GDM1 (cell line): ENCODE data around the gene GSK3B.
"Not testable (repeated sequence)": the region's sequence is repeated elsewhere in the genome, so short reads cannot be mapped to it uniquely, and the experiment has no call there.

ENCODE experiments used
- DNase-seq: peaks from one replicate; lab custom pipeline; 2025; lab: John Stamatoyannopoulos, UW

Gene GSK3B

DNA sequence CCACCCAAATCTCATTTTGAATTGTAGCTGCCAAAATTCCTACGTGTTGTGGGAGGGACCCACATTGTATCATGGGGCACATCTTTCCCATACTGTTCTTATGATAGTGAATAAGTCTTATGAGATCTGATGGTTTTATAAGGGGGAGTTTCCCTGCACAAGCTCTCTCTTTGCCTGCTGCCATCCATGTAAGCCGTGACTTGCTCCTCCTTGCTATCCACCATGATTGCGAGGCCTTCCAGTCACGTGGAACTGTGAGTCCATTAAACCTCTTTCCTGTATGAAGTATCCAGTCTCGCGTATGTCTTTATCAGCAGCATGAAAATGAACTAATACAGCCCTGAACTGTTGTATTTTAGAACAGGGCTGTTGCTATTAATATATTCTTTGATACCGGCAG lies 40.6 kb downstream of the GSK3B start:
- DNase-seq: not testable (repeated sequence)

GRCh38 chr3:120052677-120053076 lies 41.6 kb downstream of the GSK3B start:
- no peak for DNase-seq

DNA sequence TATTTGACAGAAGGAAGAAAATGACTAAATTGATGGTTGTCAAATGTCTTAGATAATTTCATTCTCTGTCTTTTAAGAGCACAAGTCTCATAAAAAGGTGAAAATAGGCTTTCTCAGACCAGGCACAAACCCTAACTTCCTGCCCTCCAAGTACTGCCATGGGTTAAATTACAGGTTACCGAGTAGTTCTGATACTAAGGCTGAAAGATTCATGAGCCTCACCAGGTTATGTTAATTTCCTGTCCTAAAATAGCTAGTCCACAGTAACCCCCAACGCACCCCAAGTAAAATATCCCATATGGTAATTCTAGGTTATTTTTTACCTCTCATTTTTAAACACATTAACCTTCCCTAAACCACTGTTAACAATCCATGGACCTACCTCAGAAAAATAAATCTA lies 42.0 kb downstream of the GSK3B start:
- no peak for DNase-seq

GRCh38 chr3:120051570-120051969 lies 42.7 kb downstream of the GSK3B start:
- DNase-seq: not testable (repeated sequence)

DNA sequence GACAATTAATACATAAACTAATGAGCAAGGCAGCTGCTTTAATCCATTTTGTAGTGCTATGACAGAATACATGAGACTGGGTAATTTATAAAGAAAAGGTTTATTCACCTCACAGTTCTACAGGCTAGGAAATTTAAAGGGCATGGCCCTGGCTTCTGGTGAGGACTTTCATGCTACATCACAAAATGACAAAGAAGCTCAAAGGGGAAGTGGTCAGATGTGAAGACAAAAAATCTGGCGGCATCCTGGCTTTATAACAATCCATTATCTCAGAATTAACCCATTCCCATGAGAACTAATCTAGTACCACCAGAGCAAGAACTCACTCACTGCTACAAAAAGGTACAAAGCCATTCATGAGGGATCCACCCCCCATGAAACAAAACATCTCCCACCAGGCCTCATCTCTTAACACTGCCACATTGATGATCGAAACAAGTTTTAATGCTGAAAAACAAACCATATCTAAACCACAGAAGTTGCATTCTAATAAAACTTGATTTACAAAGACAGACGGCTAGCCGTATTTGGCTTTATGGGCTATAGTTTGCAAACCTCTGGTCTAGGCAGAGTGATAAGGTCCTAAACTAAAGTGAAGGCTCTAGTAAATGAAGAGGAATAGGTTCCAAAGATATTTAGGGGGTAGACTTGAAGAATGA lies 44.2 kb downstream of the GSK3B start:
- no peak for DNase-seq

- no peak for DNase-seq
These were observed 45.2 kb downstream of the GSK3B start for GRCh38 chr3:120049072-120049471.

GRCh38 chr3:120048355-120049041 lies 45.7 kb downstream of the GSK3B start:
- no peak for DNase-seq

DNA sequence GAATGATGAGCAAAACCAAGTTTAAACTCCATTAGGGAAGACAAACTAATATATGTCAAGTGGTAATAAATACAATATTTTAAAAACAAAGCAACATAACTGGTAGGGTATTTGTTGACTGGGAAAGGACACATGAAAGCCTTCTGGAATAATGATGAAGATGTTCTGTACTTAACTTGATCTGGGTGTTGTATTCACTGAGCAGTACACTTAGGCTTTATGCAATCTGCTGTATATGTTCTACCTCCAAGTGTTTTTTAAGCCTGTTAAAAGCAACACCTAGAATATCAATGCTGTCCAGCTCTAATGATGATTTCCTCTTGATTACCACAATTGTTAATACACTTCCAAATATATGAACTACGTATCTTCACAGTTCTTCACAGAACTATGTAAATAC lies 46.6 kb downstream of the GSK3B start:
- DNase-seq: no peak

GRCh38 chr3:120040813-120041377 lies 53.4 kb downstream of the GSK3B start:
- DNase-seq: no peak

DNA sequence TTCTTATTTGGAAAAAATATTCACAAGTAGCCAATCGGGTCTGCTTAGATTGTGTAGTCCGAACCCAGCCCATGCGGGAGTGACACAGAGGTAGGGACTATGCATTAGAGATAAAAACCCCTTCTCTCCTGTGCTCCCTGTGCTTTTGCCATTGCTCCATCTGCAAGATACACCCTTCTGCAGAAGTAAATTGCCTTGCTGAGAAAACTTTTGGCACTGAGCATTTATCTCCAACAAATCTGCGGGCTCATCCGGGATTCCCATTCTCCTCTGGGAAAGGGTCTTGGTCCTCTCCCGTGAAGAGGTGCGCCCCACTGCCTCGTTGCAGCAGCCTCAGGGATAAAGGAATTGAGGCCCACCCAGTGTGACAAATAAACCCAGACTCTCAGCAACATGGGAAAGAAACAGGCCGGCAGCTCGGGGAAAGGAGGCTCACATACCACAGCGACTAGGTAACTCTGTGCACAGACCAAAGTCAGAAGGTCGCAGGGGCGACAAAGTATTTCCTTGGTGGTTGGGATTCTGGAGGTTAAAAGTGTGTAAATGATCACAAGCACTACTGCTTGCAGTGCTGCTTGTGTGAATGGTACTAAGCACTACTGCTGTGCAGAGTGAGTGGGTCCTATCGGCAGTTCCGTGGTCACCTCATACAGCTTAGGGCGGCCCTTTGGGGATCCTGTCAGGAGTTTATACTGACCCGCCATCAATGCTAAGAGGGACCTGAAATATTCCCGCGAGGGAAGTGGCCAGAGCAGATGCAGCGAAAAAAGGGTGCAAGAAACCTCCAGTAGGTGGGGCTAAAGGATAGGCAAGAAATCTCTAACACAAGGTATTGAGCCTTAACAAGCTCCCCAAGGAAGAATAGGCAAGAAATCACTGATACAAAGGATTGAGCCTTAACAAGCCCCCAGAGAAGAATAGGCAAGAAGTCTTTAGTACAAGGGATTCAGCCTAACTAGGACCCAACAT lies 54.3 kb downstream of the GSK3B start:
- no peak for DNase-seq

DNA sequence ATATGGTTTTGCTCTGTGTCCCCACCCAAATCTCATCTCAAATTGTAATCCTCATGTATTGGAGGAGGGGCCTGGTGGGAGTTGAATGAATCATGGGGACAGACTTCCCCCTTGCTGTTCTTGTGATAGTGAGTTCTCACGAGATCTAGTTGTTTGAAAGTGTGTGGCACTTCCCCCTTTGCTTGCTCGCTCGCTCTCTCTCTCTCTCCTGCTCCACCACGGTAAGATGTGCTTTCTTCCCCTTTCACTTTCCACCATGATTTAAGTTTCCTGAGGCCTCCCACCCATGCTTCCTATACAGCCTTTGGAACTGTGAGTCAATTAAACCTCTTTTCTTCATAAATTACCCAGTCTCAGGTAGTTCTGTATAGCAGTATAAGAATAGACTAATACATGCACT lies 60.7 kb downstream of the GSK3B start:
- peak; percentile 59 for DNase-seq

GRCh38 chr3:120031561-120031960 lies 62.7 kb downstream of the GSK3B start:
- DNase-seq: no peak

DNA sequence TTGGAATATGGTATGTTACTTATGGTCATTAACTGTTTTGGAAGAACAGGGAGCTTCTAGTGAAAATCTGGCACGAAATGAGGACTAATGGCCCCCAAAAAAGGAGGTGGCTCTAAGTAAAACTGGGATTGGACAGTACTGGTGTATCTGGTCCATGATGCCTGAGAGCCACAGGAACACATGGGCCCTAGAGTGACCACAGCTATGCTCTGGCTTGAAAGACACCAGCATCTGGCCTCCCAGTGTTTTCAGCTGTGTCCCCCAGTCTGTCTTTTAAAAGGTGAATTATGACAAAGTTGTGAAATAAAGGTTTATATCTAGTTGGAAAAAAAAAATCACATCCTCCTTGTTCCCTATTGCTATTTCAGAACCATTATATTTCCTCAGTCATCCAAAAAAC lies 64.5 kb downstream of the GSK3B start:
- no peak for DNase-seq

- DNase-seq: no peak
These were observed 65.8 kb downstream of the GSK3B start for GRCh38 chr3:120028271-120029047.

DNA sequence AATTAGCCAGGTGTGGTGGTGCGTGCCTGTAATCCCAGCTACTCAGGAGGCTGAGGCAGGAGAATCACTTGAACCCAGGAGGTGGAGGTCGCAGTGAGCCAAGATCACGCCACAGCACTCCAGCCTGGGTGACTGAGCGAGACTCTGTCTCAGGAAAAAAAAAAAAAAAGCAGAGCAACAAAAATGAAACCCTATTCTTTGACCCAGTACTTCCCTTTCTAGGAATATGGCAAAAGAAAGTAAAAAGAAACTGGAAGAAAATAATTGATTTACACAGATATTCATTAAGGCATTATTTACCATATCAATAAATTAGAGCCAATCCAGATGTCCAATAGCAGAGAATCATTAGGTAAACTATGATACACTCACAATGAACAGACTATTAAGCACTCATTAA lies 67.0 kb downstream of the GSK3B start:
- DNase-seq: no peak

GRCh38 chr3:120025520-120025919 lies 68.7 kb downstream of the GSK3B start:
- no peak for DNase-seq

DNA sequence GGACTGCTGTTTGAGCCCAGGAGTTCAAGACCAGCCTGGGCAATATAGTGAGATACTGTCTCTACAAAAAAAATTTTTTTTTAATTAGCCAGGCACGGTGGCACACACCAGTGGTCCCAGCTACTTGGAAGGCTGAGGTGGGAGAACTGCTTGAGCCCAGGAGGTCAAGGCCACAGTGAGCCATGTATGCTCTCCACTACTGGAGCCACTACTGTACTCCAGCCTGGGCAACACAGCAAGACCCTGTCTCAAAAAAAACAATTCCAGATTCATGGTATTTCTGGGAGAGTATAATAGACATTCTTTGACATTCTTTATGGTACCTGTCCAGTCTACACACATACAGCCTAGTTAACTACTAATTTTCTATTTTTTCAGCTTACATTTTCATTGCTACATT lies 70.1 kb downstream of the GSK3B start:
- no peak for DNase-seq

- no peak for DNase-seq
These were observed 71.5 kb downstream of the GSK3B start for GRCh38 chr3:120022729-120023128.

GRCh38 chr3:120021523-120021922 lies 72.7 kb downstream of the GSK3B start:
- DNase-seq: no peak

- no peak for DNase-seq
These were observed 75.9 kb downstream of the GSK3B start for GRCh38 chr3:120018299-120018698.

- DNase-seq: no peak
These were observed 76.6 kb downstream of the GSK3B start for GRCh38 chr3:120017692-120018091.

GRCh38 chr3:120013481-120013880 lies 80.8 kb downstream of the GSK3B start:
- no peak for DNase-seq
